Testis (tissue), 3 donors: Measurements from ENCODE around the gene DNAH10. TPM values are rescaled to one million over a fixed set of nuclear protein-coding genes. Genes with fewer than 3 reads are reported as not detected.

Experiments used
- DNase-seq: peaks from one replicate; pipeline ENCODE4 v3.0.0-alpha.2; 2019
- H3K27ac ChIP-seq, 2 donors: fragments of 200-600 bp; sonication (generic); one replicate each; pipeline ENCODE4 v1.5.1; 2019
- H3K27me3 ChIP-seq: fragments of 200-600 bp; sonication (generic); one replicate; pipeline ENCODE4 v1.5.1; 2019
- H3K36me3 ChIP-seq: fragments of 200-600 bp; sonication (generic); one replicate; pipeline ENCODE4 v1.5.1; 2017; ENCODE audit warnings: low read depth; ENCODE audit errors: missing control alignments
- H3K4me1 ChIP-seq: fragments of 200-600 bp; sonication (generic); one replicate; pipeline ENCODE4 v1.5.1; 2019
- H3K4me3 ChIP-seq, 2 donors: fragments of 200-600 bp; sonication (generic); one replicate each; pipeline ENCODE4 v1.5.1; 2017 to 2019
- H3K9me3 ChIP-seq: fragments of 200-600 bp; sonication (generic); one replicate; pipeline ENCODE4 v1.5.1; 2017
- POLR2A ChIP-seq: fragments of 450-650 bp; IDR thresholded peaks from one replicate; pipeline ENCODE4 v1.6.1; 2017; ENCODE audit warnings: antibody characterized with exemption, mild to moderate bottlenecking, moderate library complexity
- WGBS, 2 donors: methylation state at CpG; one replicate each; pipeline ENCODE4 v1.1.5; 2018; 5-methylcytosine and 5-hydroxymethylcytosine counted together
- intact Hi-C: fragments of 100-400 bp; cut with DNase I; formaldehyde crosslinking; loops from one replicate; pipeline ENCODE4 v1.15.1; 2023; ENCODE audit warnings: low total_unique reads
- polyA plus RNA-seq: library from polyadenylated mRNA; stranded (reverse); fragments of 350-450 nt; fragmentation: Illumina TruSeq; extraction: RNeasy Lipid Tissue Mini Kit (QIAGEN cat#74804); gene quantifications from one replicate; pipeline ENCODE4 v1.2.3, GENCODE V29; 2014; ENCODE audit warnings: low read depth, low replicate concordance; ENCODE audit not compliant: insufficient read depth
- total RNA-seq, 2 donors: library from RNA; depleted of rRNA; stranded (reverse); fragments of >200 nt; gene quantifications; one replicate each; pipeline ENCODE4 v1.2.3, GENCODE V29; 2016
- TF ChIP-seq, protein P1 (sequence below), 3 experiments: fragments of 450-650 bp in 2 of 3; fragments of 200-600 bp in 1 of 3; sonication (generic) in 1 of 3; IDR thresholded peaks; one replicate each; pipeline ENCODE4 v1.5.1; 2016 to 2019; ENCODE audit warnings: antibody characterized with exemption in 3 of 3, mild to moderate bottlenecking in 2 of 3, moderate library complexity in 1 of 3

DNAH10 gene
- total and polyA plus RNA-seq, 3 donors from 2014 or later = 15.4 to 29.3 (median 24.3) TPM

GRCh38 chr12:123713823-123714585 lies 48.1 kb upstream of the DNAH10 start:
- Histone ChIP-seq H3K27ac (no peak overlapping the region), H3K27me3 (no peaks in the 10 kb centered on the region), H3K4me1 (peaks cover 17% of the 10 kb centered on the region), H3K36me3 (no peaks in the 10 kb centered on the region), H3K9me3 (no peaks in the 10 kb centered on the region), H3K4me3 (no peak overlapping the region)
- TF ChIP-seq, protein P1, sequence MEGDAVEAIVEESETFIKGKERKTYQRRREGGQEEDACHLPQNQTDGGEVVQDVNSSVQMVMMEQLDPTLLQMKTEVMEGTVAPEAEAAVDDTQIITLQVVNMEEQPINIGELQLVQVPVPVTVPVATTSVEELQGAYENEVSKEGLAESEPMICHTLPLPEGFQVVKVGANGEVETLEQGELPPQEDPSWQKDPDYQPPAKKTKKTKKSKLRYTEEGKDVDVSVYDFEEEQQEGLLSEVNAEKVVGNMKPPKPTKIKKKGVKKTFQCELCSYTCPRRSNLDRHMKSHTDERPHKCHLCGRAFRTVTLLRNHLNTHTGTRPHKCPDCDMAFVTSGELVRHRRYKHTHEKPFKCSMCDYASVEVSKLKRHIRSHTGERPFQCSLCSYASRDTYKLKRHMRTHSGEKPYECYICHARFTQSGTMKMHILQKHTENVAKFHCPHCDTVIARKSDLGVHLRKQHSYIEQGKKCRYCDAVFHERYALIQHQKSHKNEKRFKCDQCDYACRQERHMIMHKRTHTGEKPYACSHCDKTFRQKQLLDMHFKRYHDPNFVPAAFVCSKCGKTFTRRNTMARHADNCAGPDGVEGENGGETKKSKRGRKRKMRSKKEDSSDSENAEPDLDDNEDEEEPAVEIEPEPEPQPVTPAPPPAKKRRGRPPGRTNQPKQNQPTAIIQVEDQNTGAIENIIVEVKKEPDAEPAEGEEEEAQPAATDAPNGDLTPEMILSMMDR (IDR thresholded peaks at IDR 0.05) = no peak
- no peak for TF ChIP-seq POLR2A
- intact Hi-C loops = no loop called here
- WGBS, 2 donors = 53 to 71% methylated on average over 9 to 10 of the region's 10 CpGs
- DNase-seq = no peak

DNA sequence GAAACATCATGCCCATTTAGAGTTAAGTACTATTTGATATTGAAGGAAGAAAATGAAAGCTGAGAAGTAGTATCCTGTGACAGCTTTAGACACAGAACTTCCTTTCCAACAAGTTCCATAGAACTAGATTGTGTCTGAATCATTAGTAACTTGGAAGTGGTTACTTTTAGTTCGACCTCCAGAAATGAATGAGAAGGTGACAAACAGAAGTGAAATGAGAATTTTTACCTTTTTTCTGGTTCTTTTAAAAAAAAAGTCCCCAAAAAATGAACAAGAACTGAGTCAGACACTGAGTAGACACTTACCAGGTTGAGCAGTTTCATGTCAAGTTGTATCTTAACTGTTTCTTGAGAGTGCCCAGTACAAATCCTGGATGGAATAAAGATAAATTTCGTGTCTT lies 46.9 kb upstream of the DNAH10 start:
- DNase-seq = no peak
- H3K4me1 ChIP-seq = peaks cover 17% of the 10 kb centered on the region
- TF ChIP-seq, protein P1 (IDR thresholded peaks at IDR 0.05) = no peak
- TF ChIP-seq POLR2A = no peak
- H3K27ac ChIP-seq = no peak overlapping the region
- H3K27me3 ChIP-seq = no peaks in the 10 kb centered on the region
- WGBS, 2 donors = 46 to 63% methylated on average over 2 of the region's 2 CpGs
- no peaks in the 10 kb centered on the region for H3K36me3 ChIP-seq
- H3K9me3 ChIP-seq = no peaks in the 10 kb centered on the region
- intact Hi-C loops = no loop called here
- H3K4me3 ChIP-seq = no peak overlapping the region

GRCh38 chr12:123717350-123717749 lies 44.8 kb upstream of the DNAH10 start:
- no peak overlapping the region for H3K4me3 ChIP-seq
- H3K9me3 ChIP-seq = no peaks in the 10 kb centered on the region
- no peak for DNase-seq
- 92 to 93% methylated on average over 3 of the region's 3 CpGs for WGBS, 2 donors
- no peaks in the 10 kb centered on the region for H3K27me3 ChIP-seq
- H3K4me1 ChIP-seq = peaks cover 17% of the 10 kb centered on the region
- TF ChIP-seq, protein P1 (IDR thresholded peaks at IDR 0.05) = no peak
- no peak for TF ChIP-seq POLR2A
- intact Hi-C loops = no loop called here
- no peaks in the 10 kb centered on the region for H3K36me3 ChIP-seq
- H3K27ac ChIP-seq = no peak overlapping the region

GRCh38 chr12:123720141-123720814 lies 41.8 kb upstream of the DNAH10 start:
- no peak for TF ChIP-seq POLR2A
- TF ChIP-seq, protein P1 (IDR thresholded peaks at IDR 0.05) = no peak
- Histone ChIP-seq H3K27me3 (no peaks in the 10 kb centered on the region), H3K36me3 (no peaks in the 10 kb centered on the region), H3K9me3 (no peaks in the 10 kb centered on the region), H3K4me1 (no peaks in the 10 kb centered on the region), H3K27ac (no peak overlapping the region), H3K4me3 (no peak overlapping the region)
- intact Hi-C loops = no loop called here
- 90 to 94% methylated on average over 5 of the region's 5 CpGs for WGBS, 2 donors
- DNase-seq = no peak
